GM12873 (cell line): ENCODE results near the gene ZNF414.

Experiments used
- CTCF ChIP-seq: IDR thresholded peaks from 2 replicates; pipeline ENCODE4 v1.5.1; 2012; ENCODE audit warnings: low read depth, mild to moderate bottlenecking, moderate library complexity, low read length, control low read depth; ENCODE audit not compliant: insufficient read depth; ENCODE audit errors: missing control alignments

Gene ZNF414

GRCh38 chr19:8481616-8482015 is 32.4 kb downstream of the ZNF414 start:
- TF ChIP-seq CTCF = no peak

- TF ChIP-seq CTCF = no peak
These were observed 32.8 kb downstream of the ZNF414 start for GRCh38 chr19:8481201-8481600.

- TF ChIP-seq CTCF = no peak
These were observed 35.4 kb downstream of the ZNF414 start for GRCh38 chr19:8478598-8478997.

- no peak for TF ChIP-seq CTCF
These were observed 36.1 kb downstream of the ZNF414 start for GRCh38 chr19:8477889-8478288.

GRCh38 chr19:8476524-8476923 is 37.4 kb downstream of the ZNF414 start:
- no peak for TF ChIP-seq CTCF

GRCh38 chr19:8475005-8475404 is 39.0 kb downstream of the ZNF414 start:
- TF ChIP-seq CTCF = no peak

- TF ChIP-seq CTCF = no peak
These were observed 40.1 kb downstream of the ZNF414 start for GRCh38 chr19:8473648-8474476.
